ENCODE data around the gene IL23R. TPM values are rescaled to one million over a fixed set of nuclear protein-coding genes. Genes with fewer than 3 reads are reported as not detected.

The IL23R gene
- total and polyA plus RNA-seq, 2 of the 13 experiments (the other 11 are each of a cell fraction or from before 2014, with no cell fraction given) = not detected

- Histone ChIP-seq H3K27ac (ENCODE audit: extremely low read length, insufficient read depth, low read length) (no peak overlapping the region), H4K20me1 (ENCODE audit: insufficient read depth, low read length) (no peaks in the 10 kb centered on the region), H3K4me1 (ENCODE audit: insufficient read depth, low read length) (no peaks in the 10 kb centered on the region), H2AFZ (ENCODE audit: low read length) (no peak overlapping the region), H3K9ac (ENCODE audit: insufficient read depth, low read depth, low read length) (no peak overlapping the region), H3K79me2 (ENCODE audit: insufficient read depth, low read length) (no peaks in the 10 kb centered on the region), H3K4me3 (replicated peaks in 1 of 3; ENCODE audit: insufficient read depth in 1 of 3, low read depth in 2 of 3, low read length in 3 of 3) (no peak overlapping the region), H3K9me3 (ENCODE audit: low read length) (no peaks in the 10 kb centered on the region), H3K27me3 (ENCODE audit: control insufficient read depth in 1 of 2, insufficient read depth in 2 of 2, low read length in 2 of 2) (no peaks in the 10 kb centered on the region), H3K4me2 (ENCODE audit: low read depth, low read length) (no peak overlapping the region), H3K36me3 (replicated peaks in 1 of 2; ENCODE audit: control insufficient read depth in 1 of 2, insufficient read depth in 2 of 2, low read length in 2 of 2) (no peaks in the 10 kb centered on the region)
- WGBS (ENCODE audit: low lambda C conversion rate) = 55% methylated on average over 3 of the region's 3 CpGs
- POLR2A ChIA-PET = no interaction called here
- no TSS peak for BruUV-seq (replicated peaks)
- no peak for ATAC-seq
- CTCF ChIA-PET (ENCODE audit: low intra/inter-chr PET ratio, low total read pairs) = no interaction called here
- peak; percentile 44 for TF ChIP-seq MAFF (IDR thresholded peaks at IDR 0.05; ENCODE audit: low read depth, low read length)
- no peak for TF ChIP-seq RAD21 (CRISPR knock-in tag; IDR thresholded peaks at IDR 0.05)
- no peak for TF ChIP-seq ONECUT2 (CRISPR knock-in tag; IDR thresholded peaks at IDR 0.05)
- TF ChIP-seq ZNF281 (CRISPR knock-in tag; IDR thresholded peaks at IDR 0.05; ENCODE audit: borderline replicate concordance) = no peak
- no peak for TF ChIP-seq ZBTB33 (CRISPR knock-in tag; IDR thresholded peaks at IDR 0.05)
- TF ChIP-seq ZNF207 (IDR thresholded peaks at IDR 0.05; ENCODE audit: borderline replicate concordance) = no peak
- TF ChIP-seq ZNF883 (CRISPR knock-in tag; IDR thresholded peaks at IDR 0.05; ENCODE audit: not compliant biosample characterization) = no peak
- TF ChIP-seq MAFK (conservative IDR thresholded peaks at IDR 0.05 in 1 of 2, IDR thresholded peaks at IDR 0.05 in 1 of 2; ENCODE audit: low read length in 2 of 2) = peak; percentile 56 to 76
- intact Hi-C loops (cut with micrococcal nuclease; ENCODE audit: unreplicated experiment) (no loop called here), in situ Hi-C loops (cut with HindIII; ENCODE audit: extremely low pct_ligation_motif_present, low pct_unique_long_range_greater_than_20kb) (no loop called here)
- no peak for FAIRE-seq
- no peak for DNase-seq (ENCODE audit: low spot score)
Observed at GRCh38 chr1:67200755-67201154, 34.5 kb downstream of the IL23R start.
